GM13977 (cell line): Measurements from ENCODE around the gene TH.

Source experiments
- DNase-seq: peaks from one replicate; pipeline ENCODE4 v3.0.0; 2012; ENCODE audit warnings: low spot score
- in situ Hi-C: fragments of 300-500 bp; cut with MboI; formaldehyde crosslinking; loops from one replicate; pipeline ENCODE4 v1.12.0; 2022; ENCODE audit warnings: low sequenced_read_pairs, low pct_unique_long_range_greater_than_20kb, mixed read lengths, inconsistent platforms; ENCODE audit not compliant: unreplicated experiment
- TF ChIP-seq, protein P1 (sequence below): IDR thresholded peaks from 2 replicates; pipeline ENCODE4 v1.5.1; 2012; ENCODE audit warnings: mild to moderate bottlenecking, control low read depth; ENCODE audit not compliant: insufficient read depth; ENCODE audit errors: extremely low read depth, missing control alignments

TH gene

DNA sequence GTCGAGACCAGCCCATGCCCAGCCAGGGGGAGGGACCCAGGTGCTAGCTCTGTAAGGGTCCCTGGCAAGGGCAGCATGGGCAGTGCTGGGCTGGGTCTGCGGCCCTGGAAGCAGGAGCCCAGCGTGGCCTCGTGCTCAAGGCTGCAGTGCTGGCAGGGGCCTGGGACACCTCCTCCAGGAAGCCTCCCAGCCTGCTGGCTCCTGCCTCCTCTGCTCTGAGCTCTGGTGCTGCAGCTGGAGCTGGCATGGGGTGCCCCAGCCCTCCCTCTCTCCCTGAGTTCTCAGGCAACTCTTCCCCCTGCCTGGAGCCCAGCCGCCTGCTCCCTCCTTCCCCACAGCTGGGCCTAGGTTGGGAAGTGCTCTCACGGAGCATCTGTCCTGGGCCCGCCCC, 17.4 kb downstream of the TH start:
- no peak for DNase-seq
- TF ChIP-seq, protein P1, sequence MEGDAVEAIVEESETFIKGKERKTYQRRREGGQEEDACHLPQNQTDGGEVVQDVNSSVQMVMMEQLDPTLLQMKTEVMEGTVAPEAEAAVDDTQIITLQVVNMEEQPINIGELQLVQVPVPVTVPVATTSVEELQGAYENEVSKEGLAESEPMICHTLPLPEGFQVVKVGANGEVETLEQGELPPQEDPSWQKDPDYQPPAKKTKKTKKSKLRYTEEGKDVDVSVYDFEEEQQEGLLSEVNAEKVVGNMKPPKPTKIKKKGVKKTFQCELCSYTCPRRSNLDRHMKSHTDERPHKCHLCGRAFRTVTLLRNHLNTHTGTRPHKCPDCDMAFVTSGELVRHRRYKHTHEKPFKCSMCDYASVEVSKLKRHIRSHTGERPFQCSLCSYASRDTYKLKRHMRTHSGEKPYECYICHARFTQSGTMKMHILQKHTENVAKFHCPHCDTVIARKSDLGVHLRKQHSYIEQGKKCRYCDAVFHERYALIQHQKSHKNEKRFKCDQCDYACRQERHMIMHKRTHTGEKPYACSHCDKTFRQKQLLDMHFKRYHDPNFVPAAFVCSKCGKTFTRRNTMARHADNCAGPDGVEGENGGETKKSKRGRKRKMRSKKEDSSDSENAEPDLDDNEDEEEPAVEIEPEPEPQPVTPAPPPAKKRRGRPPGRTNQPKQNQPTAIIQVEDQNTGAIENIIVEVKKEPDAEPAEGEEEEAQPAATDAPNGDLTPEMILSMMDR: no peak
- in situ Hi-C loops: loop anchor here (25.0 kb wide), 1 partner anchor 467 kb away; the partner anchor contains the start of gene KRTAP5-6

DNA sequence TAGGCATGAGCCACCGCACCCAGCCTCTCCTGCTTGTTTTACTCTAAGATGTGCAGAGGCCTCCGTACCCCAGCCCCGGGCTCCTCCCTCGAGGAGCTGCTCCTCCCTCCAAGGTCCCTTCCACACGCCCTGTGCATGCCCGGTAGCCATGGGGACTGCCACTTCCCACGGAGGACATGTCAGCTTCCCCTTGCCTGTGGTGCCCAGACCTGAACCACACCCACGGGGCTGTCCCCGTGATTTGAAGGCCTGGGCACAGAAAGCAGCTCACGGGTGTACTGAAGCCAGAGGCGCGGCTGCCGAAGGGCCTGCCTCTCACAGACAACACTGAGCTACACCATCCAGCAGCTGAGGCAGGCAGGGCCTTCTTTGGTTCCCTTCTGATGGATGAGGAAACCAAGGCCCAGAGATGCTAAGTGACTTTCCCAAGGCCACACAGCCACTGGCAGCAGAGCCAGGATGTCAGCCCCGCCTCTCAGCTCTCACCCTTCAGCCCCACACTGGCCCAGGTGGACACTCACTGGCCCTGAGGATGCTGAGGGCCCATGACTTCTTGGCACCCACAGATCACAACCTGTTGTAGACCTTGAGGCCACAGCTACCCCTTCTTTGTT, 17.9 kb downstream of the TH start:
- DNase-seq: no peak
- TF ChIP-seq, protein P1: no peak
- in situ Hi-C loops: loop anchor here (25.0 kb wide), 1 partner anchor 466 kb away; the partner anchor contains the start of gene KRTAP5-6

DNA sequence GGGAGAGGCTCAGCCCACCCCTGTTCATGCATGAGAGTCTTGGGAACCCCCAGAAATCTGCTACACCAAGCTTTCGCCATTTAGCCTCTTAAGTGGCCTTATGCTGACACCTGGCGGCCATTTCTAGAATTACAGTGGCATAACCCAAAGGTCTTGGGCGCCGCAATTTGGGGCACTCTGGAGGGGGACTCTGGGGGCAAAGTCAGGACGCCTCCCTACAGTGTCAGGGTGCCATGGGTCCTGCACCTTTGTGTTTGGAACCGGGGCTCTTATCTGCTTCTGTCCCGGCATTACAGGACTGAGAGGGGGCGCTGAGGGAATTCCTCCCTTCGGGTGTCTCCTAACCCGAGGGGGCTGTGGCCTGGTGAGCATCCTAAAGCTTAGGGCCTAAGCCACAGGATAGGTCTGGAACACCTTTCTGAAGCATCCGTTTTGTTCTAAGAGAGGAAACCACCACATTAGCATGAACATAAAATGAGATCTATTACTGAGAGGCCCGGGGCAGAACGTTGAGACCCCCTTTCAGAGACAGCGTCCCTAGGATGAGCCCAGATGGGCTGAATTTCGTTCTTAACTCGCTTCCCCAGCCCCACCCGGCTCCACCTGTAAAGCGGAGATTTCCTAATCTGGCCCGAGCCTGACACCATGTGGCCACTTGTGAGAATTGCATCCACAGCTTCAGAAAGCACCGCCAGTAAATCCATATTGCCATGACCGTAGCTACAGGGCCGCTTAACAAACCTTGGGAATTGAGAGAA, 19.9 kb downstream of the TH start:
- DNase-seq: peak; percentile 90
- in situ Hi-C loops: loop anchor here (25.0 kb wide), 1 partner anchor 464 kb away; the partner anchor contains the start of gene KRTAP5-6

DNA sequence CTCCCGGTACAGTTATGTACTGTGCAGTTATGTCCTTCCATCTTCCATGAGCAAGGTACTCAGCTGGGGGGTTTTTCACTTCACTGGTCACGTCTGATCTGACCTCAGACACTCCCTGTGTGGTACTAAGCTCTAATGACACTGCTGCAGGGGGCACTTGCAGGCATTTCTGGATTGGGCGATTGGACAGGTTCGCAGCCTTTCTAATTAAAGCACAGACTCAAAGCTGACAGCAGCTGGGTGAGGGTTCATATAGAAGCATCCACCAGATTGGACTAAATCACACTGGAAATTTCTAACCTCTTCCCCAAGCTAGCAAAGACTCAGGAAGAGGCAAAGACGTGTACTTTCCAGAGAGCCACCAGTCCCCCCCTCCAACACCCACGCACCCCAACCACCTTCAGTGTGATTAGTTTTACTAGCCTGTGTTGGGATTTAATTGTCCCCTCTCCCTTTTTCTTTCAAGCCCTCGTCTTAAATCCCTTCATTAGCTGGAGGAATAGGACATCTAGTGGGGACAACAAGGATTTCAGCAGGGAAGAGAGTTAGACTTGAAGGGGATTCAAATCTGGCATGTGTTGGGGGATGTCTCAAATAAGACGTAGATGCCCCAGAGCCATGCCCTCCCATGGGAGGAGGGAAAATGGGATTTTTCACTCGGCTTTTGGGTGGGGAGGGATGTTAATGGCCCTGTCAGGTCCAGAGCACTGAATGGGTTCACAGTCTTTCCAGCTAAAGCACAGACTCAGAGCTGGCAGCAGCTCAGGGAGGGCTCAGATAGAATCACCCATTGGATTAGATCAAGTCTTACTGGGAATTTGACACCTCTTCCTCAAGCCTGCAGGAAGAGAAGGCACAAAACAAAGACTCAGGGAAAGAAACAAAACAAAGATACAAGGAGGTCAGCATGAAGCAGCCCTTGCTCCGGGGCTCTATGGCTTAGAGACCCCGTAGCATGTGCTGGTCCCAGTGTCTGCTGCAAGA, 21.5 kb downstream of the TH start:
- DNase-seq: no peak
- TF ChIP-seq, protein P1: peak; percentile 38
- in situ Hi-C loops: loop anchor here (25.0 kb wide), 1 partner anchor 463 kb away; the partner anchor contains the start of gene KRTAP5-6

More for the DNA sequence above, 19.9 kb downstream of the TH start:
- TF ChIP-seq, protein P1: peak; percentile 90

DNA sequence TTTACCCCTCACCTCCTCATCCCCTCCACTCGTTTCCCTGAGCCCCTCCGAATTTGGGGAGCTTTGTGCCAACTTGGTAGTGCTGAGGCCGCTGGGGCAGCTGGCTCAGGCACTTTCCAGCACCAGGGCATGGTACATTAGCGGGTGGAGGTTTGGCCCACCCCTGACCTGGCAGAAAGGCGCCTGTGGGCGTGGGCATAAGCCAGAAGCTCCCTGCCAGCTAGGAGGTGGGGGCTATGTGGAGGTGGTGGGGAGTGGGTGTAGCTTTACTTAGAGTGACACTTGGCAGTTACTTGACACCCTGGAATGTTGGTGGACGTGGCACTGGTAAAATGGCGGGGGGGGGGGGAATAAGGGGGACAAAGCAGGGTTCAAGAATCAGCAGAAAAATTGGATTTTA, 22.2 kb downstream of the TH start:
- DNase-seq: no peak
- TF ChIP-seq, protein P1: no peak
- in situ Hi-C loops: no loop called here

DNA sequence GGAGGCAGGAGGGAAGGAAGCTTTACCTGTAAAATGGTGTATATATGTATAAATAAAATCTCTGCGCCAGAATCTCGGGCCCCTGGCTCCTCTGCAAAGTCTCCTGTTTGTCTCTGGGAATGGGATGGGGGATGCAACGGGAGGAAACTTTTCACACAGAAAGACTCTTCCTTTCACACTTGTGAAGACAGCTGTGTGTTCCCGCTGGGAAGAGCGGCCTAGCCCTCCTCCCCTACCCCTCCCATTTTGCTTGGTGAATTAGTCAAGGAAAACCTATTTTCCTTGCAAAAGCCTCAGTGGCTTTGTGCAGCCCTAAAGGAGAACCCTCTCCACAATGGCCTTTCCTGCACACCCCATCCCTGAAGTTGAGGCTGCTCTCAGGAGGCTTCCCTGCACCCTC, 23.0 kb downstream of the TH start:
- TF ChIP-seq, protein P1: no peak
- in situ Hi-C loops: no loop called here
- DNase-seq: no peak
